Osteoblast (primary cell): ENCODE data around the gene ZNF274. TPM values are rescaled to one million over a fixed set of nuclear protein-coding genes. Genes with fewer than 3 reads are reported as not detected.

ENCODE experiments used
- DNase-seq: peaks from one replicate; pipeline ENCODE4 v3.0.0; 2011; ENCODE audit warnings: low spot score, mixed read lengths; ENCODE audit not compliant: insufficient read length; ENCODE audit errors: missing footprints
- H2AFZ ChIP-seq: 2 replicates; pipeline ENCODE4 v1.6.0; 2011; ENCODE audit warnings: mild to moderate bottlenecking, low read length
- H3K27ac ChIP-seq: 2 replicates; pipeline ENCODE4 v1.5.1; 2011; ENCODE audit warnings: mild to moderate bottlenecking, low read depth, low read length, moderate library complexity
- H3K27me3 ChIP-seq: 2 replicates; pipeline ENCODE4 v1.6.0; 2012; ENCODE audit warnings: mild to moderate bottlenecking, control low read depth, inconsistent platforms, low read length, moderate library complexity; ENCODE audit not compliant: insufficient read depth
- H3K36me3 ChIP-seq: 2 replicates; pipeline ENCODE4 v1.5.1; 2011; ENCODE audit warnings: mild to moderate bottlenecking, low read length, control low read depth, moderate library complexity; ENCODE audit not compliant: insufficient read depth
- H3K4me1 ChIP-seq: 2 replicates; pipeline ENCODE4 v1.5.1; 2011; ENCODE audit warnings: mild to moderate bottlenecking, low read length, control low read depth, moderate library complexity; ENCODE audit not compliant: insufficient read depth
- H3K4me2 ChIP-seq: 2 replicates; pipeline ENCODE4 v1.6.0; 2011; ENCODE audit warnings: mild to moderate bottlenecking, low read length; ENCODE audit not compliant: insufficient read depth
- H3K4me3 ChIP-seq: fragments of 200-600 bp; sonication (generic); 3 replicates; pipeline ENCODE4 v1.5.1; 2012; ENCODE audit warnings: mild to moderate bottlenecking, low read length, inconsistent platforms; ENCODE audit not compliant: insufficient read depth
- H3K79me2 ChIP-seq: 2 replicates; pipeline ENCODE4 v1.6.0; 2012; ENCODE audit warnings: mild to moderate bottlenecking, low read length, control low read depth, inconsistent platforms; ENCODE audit not compliant: insufficient read depth
- H3K9me3 ChIP-seq: 2 replicates; pipeline ENCODE4 v1.5.1; 2011; ENCODE audit warnings: low read depth, low read length, control low read depth
- H4K20me1 ChIP-seq: 2 replicates; pipeline ENCODE4 v1.6.0; 2012; ENCODE audit warnings: mild to moderate bottlenecking, low read length, control low read depth; ENCODE audit not compliant: insufficient read depth
- CTCF ChIP-seq: IDR thresholded peaks from 2 replicates; pipeline ENCODE4 v1.5.1; 2011; ENCODE audit warnings: mild to moderate bottlenecking, low read depth, low read length, moderate library complexity; ENCODE audit errors: extremely low read depth
- total RNA-seq: library from RNA; depleted of rRNA; stranded (reverse); fragments of >200 nt; gene quantifications from 2 replicates; pipeline ENCODE4 v1.2.3, GENCODE V29; 2012

Gene ZNF274
- total RNA-seq, 1 donor: 10.9 TPM

GRCh38 chr19:58181902-58182576 lies 822 bp upstream of the ZNF274 start:
- Histone ChIP-seq H3K36me3 (peaks cover 31% of the 10 kb centered on the region), H2AFZ (peak overlapping the region; percentile 70), H3K9me3 (peaks cover 44% of the 10 kb centered on the region), H3K27ac (no peak overlapping the region), H3K4me3 (peak overlapping the region; percentile 99), H3K4me2 (peak overlapping the region; percentile 80), H4K20me1 (no peaks in the 10 kb centered on the region), H3K79me2 (peaks cover 50% of the 10 kb centered on the region), H3K4me1 (peaks cover 3% of the 10 kb centered on the region), H3K27me3 (no peaks in the 10 kb centered on the region)
- DNase-seq: peak; percentile 72
- TF ChIP-seq CTCF: peak; percentile 52

- TF ChIP-seq CTCF: no peak
- DNase-seq: no peak
- Histone ChIP-seq H4K20me1 (no peaks in the 10 kb centered on the region), H3K27ac (peak overlapping the region; percentile 98), H3K9me3 (peaks cover 43% of the 10 kb centered on the region), H3K27me3 (no peaks in the 10 kb centered on the region), H3K4me2 (peak overlapping the region; percentile 80), H3K4me3 (peak overlapping the region; percentile 99), H3K4me1 (peaks cover 3% of the 10 kb centered on the region), H3K79me2 (peaks cover 55% of the 10 kb centered on the region), H2AFZ (peak overlapping the region; percentile 70), H3K36me3 (peaks cover 36% of the 10 kb centered on the region)
Measured at GRCh38 chr19:58182577-58182988, 278 bp upstream of the ZNF274 start.

GRCh38 chr19:58183817-58184215 lies 955 bp downstream of the ZNF274 start:
- no peak for TF ChIP-seq CTCF
- no peak for DNase-seq
- H2AFZ ChIP-seq: peak overlapping the region; percentile 95
- peak overlapping the region; percentile 99 for H3K4me3 ChIP-seq
- peaks cover 61% of the 10 kb centered on the region for H3K79me2 ChIP-seq
- peaks cover 36% of the 10 kb centered on the region for H3K9me3 ChIP-seq
- H3K27me3 ChIP-seq: no peaks in the 10 kb centered on the region
- H4K20me1 ChIP-seq: no peaks in the 10 kb centered on the region
- H3K4me2 ChIP-seq: peak overlapping the region; percentile 84
- H3K4me1 ChIP-seq: peaks cover 3% of the 10 kb centered on the region
- H3K27ac ChIP-seq: peak overlapping the region; percentile 98
- H3K36me3 ChIP-seq: peaks cover 33% of the 10 kb centered on the region

GRCh38 chr19:58196901-58197616 lies 14.2 kb downstream of the ZNF274 start:
- H3K27ac ChIP-seq: no peak overlapping the region
- H3K4me1 ChIP-seq: no peaks in the 10 kb centered on the region
- H3K79me2 ChIP-seq: peaks cover 12% of the 10 kb centered on the region
- H4K20me1 ChIP-seq: no peaks in the 10 kb centered on the region
- no peaks in the 10 kb centered on the region for H3K27me3 ChIP-seq
- H3K36me3 ChIP-seq: peaks cover 88% of the 10 kb centered on the region
- H3K4me2 ChIP-seq: no peak overlapping the region
- H2AFZ ChIP-seq: no peak overlapping the region
- TF ChIP-seq CTCF: no peak
- DNase-seq: no peak
- H3K4me3 ChIP-seq: no peak overlapping the region
- peaks cover 74% of the 10 kb centered on the region for H3K9me3 ChIP-seq
